Stimulated activated CD4-positive, alpha-beta T cell treated with anti-CD3 and anti-CD28 coated beads, Interleukin-2, amount 100 ng/mL, for 4 hours (primary cell): ENCODE data around the gene TRAPPC3.
A peak's percentile ranks its signal among the peaks of the same experiment; 100 is the strongest.

ENCODE experiments used
- DNase-seq: peaks from one replicate; pipeline ENCODE4 v3.0.0-alpha.2; 2020; ENCODE audit warnings: low read depth

The TRAPPC3 gene

GRCh38 chr1:36098650-36099365, 50.5 kb downstream of the TRAPPC3 start:
- DNase-seq = no peak

- DNase-seq = no peak
Observed at GRCh38 chr1:36097693-36098585, 51.3 kb downstream of the TRAPPC3 start.

GRCh38 chr1:36096500-36097432, 52.5 kb downstream of the TRAPPC3 start:
- no peak for DNase-seq

- no peak for DNase-seq
Observed at GRCh38 chr1:36095760-36096405, 53.4 kb downstream of the TRAPPC3 start.

GRCh38 chr1:36094621-36095061, 54.6 kb downstream of the TRAPPC3 start:
- DNase-seq = no peak

- no peak for DNase-seq
Observed at GRCh38 chr1:36093929-36094328, 55.4 kb downstream of the TRAPPC3 start.

GRCh38 chr1:36093226-36093625, 56.1 kb downstream of the TRAPPC3 start:
- DNase-seq = no peak

- DNase-seq = no peak
Observed at GRCh38 chr1:36092798-36093185, 56.5 kb downstream of the TRAPPC3 start.

GRCh38 chr1:36092166-36092797, 57.0 kb downstream of the TRAPPC3 start:
- DNase-seq = no peak

GRCh38 chr1:36091698-36092097, 57.6 kb downstream of the TRAPPC3 start:
- no peak for DNase-seq

GRCh38 chr1:36091141-36091540, 58.1 kb downstream of the TRAPPC3 start:
- DNase-seq = no peak

- DNase-seq = no peak
Observed at GRCh38 chr1:36089393-36090121, 59.7 kb downstream of the TRAPPC3 start.

GRCh38 chr1:36088577-36089392, 60.5 kb downstream of the TRAPPC3 start, which contains the start of gene ADPRS:
ADPRS (plus strand) TSS chr1:36088892; CDS start chr1:36088905, 13 bp downstream.
- peak; percentile 83 for DNase-seq

GRCh38 chr1:36088265-36088576, 61.1 kb downstream of the TRAPPC3 start:
- no peak for DNase-seq

- no peak for DNase-seq
Observed at GRCh38 chr1:36087233-36088123, 61.8 kb downstream of the TRAPPC3 start.
